Activated T-cell treated with anti-CD3 and anti-CD28 coated beads for 48 hours (primary cell): ENCODE data around the gene CARNS1.
A peak's percentile ranks its signal among the peaks of the same experiment; 100 is the strongest.
"Not testable (repeated sequence)": the region's sequence is repeated elsewhere in the genome, so short reads cannot be mapped to it uniquely, and the experiment has no call there.

Experiments
- DNase-seq: peaks from one replicate; pipeline ENCODE4 v3.0.0-alpha.2; 2020; ENCODE audit warnings: low read depth

CARNS1 gene

DNA sequence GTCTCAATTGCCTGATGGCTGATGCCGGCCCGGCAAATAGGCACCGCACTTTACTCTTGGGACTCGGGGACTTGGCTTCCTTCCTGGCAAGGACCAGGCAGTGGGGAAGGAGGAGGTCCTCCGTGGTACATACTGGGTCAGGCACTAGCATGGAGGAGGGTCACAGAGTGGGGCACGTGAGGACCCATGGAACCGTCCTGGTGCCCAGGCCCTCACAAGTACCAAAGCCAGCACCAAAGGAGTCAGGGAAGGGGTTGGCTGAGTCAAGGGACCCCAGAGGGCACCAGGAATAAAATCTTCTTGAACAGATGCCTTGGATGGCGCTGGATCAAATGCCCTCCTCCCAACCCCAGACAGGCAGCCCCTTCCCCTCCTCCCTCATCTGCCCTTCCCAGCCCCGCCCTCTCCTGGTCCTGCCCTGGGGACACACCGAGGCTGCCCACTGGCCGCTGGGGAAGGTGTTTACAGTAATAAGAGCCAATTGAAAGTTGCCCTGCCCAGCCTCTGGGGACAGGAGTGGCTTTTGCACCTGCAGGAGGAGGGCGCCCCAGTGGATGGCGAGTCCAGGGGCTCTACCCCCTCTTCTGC, 5.6 kb upstream of the CARNS1 start:
- no peak for DNase-seq

DNA sequence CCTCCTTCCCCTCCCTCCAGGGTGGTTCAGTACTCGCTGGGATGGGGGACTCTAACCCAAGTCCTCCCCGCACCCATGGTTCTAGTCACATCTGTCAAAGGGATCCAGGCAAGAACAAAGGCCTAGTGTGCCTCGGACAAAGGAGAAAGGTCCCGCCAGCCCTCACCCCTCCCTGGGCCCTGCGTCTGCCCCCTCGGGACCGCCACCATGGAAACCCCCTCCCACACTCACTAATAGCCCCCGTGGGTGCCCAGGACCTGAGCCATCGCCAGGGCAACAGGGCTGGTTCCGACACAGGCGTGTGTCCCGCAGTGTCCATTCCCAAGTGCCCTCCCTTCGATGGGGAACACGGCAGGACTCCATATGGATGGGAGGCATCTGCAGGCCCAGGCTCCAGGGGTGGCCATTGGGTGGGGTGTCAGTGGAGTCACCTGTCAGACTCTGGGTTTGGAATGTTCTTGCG, 5.1 kb upstream of the CARNS1 start:
- DNase-seq, result no peak

DNA sequence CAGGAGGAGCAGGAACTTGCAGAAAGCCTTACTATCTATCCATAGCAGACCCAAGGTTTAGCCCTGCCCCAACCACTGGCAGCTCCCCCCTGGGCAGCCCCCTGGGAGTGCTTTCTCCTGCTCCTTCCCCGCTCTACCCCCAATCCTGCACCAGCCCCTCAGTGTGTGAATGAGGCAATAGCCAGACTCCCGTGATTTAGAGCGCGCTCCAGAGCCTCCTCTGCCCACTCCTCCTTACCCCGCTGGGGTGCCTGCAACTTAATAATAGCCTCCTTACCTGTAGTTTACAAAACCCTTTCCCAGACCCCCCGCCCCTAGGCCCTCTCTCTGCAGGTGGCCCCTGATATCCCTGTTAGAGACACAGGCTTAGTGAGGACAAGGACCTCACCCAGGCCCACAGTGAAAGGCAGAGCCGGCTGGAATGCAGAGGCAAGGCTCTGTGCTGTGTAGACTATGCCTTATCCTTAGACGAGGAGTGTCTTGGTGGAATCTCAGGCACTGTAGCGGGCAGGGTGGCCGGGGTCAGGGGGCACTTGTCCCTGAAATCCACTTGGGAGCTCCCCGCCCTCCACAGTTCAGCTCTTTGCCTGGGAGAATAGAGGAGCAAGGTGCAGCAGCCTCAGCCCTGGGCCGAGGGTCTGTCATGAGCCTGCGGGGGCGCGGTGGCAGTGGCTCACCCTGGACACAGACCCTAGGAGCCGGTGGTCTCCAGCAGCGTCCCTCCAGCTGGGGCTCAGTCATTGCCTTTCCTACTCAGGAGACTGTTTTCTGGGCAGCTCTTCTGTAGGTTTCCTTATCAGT, 4.3 kb upstream of the CARNS1 start:
- no peak for DNase-seq

DNA sequence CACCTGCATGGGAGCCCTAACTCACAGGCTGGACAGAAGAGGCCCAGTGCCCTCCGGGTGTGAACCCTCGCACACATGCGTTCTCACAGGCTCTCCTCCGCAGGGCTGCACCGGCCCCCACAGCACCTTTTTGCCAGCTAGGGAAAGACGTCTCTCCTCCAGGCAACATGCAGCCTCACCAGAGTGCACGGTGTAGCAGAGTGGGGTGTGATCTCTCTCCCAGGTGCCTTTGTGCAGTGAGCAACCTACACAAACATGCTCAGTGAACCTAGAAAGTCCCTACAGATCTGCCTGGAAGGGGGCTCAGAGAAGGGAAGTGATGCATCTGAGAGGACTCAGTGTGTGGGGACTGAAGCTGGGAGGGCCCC, 3.7 kb upstream of the CARNS1 start:
- no peak for DNase-seq

DNA sequence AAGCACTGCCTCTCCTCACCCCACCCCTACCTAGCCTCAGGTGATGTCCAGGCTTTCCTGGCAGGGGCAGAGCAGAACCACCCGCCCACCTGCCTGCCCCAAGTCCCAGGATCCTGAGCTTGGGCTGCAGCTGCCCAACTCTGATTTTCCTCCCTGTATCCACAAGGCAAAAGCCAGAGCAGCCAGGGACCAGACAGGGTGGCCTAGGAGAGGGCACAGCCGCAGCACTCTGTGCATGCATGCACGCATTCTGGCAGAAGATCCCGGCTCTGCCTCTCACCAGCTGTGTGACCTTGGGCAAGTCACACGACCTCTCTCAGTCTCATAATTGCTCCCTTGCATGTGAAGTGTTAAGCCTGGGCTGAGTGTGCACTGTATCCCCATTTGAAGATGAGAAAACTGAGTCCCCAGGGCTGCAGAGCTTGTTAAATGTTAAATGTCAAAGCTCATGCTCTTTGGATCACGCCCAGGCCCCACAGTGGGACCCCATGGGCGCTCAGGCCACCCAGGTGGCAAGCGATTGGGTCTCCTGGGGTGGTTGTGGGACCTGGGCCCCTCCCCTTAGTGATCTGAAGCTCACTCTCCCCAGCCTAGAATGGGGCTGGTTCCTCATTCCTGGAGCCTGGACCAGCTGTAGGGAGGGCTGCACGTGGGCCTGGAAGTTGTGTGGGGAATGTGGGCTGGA, 2.8 kb upstream of the CARNS1 start:
- DNase-seq, result no peak

DNA sequence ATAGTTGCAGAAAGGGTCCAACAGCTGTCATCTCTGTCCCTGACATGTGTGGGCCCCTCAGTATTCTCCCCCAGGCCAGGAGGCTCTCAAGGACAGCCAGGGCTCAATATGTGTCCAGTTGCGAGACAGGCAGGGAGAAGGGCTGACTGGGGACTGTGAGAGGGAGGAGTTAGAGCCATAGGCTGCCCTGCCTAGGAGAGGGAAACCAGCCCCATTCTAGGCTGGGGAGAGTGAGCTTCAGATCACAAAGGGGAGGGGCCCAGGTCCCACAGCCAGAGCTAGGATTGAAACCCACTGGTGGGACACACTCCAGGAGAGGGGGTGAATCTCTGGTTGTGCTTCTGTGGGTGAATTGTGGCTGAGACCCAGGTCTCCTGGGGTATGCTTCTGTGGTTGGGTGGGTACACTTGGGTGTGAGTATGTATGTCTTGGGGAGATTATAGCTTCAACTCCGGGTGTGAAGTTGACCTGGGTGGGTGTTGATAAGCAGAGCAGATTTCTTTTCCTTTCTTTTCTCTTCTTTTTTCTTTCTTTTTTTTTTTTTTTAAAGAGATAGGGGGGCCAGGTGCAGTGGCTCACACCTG, 2.1 kb upstream of the CARNS1 start:
- DNase-seq, result no peak

DNA sequence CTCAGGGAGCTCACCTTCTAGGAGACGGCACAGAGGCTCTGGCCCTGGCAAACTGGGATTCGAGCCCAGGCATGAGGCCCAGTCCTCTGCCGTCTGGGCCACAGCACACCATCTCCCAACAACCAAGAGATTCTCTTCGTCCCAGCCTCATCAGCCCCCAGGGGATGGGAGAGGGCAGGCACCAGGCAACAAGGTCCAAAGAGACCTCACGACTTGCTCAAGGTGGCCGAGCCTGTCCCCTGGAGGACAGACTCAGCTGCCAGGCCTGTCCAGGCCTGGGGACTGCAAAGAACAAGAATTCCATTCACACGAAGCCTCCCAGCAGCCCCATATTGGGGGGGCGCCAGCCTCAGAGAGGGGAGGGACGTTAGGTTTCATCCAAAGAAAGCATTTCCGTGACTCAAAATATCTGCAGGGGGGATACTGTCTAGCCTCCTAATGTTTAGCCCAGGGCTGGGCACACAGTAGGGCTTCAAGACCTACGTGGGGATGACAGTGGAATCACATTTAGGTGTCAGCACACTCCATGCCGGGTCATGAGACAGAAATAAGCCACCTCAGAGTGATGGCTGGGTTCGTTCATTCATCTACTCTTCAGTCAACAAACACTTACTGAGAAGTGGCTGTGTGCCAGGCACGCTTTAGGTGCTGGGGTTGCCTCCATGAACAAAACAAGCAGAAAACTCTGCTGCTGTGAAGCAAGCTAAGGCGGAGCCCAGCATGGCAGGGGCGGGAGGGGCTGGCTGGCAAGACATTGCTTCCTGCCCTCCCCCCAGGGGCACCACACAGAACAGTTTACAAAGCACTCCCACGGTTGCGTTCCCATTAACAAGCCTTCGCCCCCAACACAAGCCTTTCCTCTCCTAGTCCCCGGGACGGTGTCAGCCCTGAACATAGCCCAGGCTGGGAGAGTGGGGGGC, 1.2 kb downstream of the CARNS1 start:
- no peak for DNase-seq

DNA sequence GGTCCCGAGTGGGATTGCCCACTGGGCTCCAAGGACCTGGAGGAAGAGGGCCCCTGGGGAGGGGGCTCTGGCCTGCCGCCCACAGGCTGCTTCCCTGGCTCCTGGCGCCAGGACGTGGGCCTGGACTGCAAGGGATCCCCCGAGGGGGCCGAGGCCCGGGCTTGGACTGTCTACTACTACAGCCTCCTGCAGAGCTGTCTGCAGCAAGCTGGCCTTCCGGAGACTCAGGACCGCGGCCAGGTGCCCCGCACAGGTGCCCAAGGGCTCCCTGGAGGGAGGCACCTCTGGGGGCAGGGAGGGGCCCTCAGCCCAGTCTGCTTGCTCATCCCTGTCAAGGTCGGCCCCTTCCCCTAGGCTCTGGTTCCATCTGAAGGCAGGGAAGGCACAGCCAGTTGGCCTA, 1.9 kb downstream of the CARNS1 start:
- no peak for DNase-seq

DNA sequence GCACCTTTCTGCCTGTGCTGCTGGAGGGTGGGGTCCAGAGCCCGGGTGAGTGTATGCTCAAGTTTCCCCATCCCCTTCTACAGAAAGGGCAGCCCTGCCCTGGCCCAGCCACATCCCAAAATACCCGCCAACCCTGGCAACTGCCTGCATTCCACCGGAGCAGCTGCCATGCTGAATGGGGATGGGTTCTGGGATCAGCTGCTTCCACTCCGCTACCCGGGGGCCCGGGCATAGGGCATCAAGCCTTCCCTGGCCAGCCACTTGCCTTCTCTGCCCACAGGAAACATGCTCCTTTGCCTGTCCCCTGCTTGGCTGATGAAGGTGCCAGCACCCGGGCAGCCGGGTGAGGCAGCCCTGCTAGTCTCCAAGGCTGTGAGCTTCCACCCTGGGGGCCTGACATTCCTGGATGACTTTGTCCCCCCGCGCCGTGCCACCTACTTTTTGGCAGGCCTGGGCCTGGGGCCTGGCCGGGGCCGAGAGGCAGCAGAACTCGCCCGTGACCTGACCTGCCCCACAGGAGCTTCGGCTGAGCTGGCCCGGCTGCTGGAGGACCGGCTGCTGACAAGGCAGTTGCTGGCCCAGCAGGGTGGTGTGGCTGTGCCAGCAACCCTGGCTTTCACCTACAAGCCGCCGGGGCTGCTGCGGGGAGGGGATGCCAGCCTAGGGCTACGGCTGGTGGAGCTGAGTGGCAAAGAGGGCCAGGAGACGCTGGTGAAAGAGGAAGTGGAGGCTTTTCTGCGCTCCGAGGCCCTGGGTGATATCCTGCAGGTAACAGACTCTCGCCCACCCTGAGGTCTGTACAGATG, 3.2 kb downstream of the CARNS1 start:
- no peak for DNase-seq

DNA sequence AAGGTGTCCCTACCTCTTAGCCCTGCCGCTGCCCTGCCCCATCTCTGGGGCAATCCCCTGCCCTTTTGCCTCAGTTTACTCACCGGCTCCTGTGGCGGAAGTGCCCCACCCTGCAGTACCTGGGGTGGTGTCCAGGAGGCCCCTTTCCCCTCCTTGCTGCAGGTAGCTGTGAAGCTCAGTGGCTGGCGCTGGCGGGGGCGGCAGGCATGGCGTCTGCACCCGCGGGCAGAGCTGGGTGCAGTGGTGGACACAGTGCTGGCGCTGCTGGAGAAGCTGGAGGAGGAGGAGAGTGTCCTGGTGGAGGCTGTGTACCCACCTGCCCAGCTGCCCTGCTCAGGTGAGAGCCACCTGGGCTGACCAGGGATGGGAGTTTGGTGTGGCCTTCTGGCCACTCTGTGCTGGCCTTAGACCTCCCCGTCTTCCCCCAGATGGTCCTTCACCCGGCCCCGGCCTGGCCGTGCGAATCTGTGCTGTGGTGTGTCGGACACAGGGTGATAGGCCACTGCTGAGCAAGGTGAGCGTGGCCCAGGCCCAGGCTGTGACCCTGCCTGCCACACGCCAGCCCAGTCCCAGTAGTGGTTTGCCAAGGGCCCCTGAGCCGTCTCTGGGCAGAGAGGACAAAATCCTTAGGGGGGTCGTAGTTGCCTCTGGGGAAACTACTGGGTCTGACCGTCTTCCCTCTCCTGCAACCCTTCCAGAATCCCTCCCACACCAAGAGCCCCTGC, 4.0 kb downstream of the CARNS1 start:
- no peak for DNase-seq

DNA sequence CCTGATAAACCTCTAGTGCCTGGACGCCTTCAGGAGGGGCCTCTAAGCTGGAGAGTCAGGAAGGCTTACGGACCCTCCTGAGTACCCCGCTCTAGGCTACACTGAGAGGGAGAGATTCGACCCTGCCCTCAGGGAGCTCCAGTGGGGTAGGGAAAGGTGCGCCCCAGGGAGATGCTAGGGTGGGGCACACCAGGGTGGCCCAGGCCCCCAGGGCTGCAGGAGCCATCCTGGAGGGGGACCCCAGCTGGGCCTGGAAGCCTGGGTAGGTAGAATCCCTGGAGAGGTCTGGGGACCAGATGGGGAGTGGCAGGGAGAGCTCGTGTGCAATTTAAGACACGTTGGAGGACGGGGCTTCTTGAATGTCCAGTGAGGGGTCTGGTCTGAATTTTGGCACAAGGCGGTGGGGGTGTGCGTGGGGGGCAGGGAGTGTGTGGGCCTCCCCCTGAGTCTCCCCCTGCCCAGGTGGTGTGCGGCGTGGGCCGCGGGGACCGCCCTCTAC, 4.7 kb downstream of the CARNS1 start:
- DNase-seq, result no peak

DNA sequence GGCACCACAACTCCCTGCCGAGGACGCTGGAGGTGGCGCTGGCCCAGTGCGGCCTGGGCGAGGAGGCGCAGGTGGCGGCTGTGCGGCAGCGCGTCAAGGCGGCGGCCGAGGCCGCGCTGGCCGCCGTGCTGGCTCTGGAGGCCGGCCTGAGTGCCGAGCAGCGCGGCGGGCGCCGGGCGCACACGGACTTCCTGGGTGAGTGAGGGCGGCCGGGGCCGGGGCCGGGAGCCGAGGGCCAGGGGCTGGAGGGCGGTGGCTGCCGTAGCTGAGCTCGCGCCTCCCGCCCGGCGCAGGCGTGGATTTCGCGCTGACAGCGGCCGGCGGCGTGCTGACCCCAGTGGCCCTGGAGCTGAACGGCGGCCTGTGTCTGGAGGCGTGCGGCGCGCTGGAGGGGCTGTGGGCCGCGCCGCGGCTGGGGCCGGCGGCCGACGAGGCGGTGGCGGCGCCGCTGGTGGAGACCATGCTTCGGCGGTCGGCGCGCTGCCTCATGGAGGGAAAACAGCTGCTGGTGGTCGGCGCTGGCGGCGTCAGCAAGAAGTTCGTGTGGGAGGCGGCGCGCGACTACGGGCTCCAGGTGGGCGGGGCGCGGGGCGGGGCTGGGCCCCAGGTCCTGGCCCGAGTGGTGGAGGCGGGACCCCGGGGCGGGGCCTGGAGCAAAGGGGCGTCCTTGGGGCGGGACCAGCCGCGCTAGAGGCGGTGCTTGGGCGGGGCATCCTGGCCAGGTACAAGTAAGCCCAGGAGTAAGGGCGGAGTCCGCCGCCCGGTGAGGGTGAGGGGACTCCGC, 5.4 kb downstream of the CARNS1 start:
- peak; percentile 99 for DNase-seq

DNA sequence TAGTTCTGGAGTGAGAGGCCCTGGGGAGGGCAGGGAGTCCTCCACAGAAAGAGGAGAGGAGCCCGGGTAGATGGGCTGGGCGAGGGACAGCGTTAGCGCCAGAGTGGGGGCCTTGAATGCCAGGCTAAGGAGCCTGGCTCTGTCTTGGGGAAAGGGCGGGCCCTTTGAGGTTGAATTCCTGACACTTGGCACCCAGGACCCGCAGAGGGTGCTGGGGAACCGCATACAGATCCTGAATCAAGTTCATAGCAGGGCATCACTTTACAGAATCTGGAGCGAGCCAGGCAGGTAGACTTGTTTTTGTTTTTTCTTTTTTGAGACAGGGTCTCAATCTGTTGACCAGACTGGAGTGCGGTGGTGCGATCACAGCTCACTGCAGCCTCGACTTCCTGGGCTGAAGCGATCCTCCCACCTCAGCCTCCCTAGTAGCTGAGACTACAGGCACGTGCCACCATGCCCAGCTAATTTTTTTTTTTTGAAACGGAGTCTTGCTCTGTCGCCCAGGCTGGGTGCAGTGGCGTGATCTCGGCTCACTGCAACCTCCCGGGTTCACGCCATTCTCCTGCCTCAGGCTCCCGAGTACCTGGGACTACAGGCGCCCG, 6.1 kb downstream of the CARNS1 start:
- DNase-seq, result no peak

DNA sequence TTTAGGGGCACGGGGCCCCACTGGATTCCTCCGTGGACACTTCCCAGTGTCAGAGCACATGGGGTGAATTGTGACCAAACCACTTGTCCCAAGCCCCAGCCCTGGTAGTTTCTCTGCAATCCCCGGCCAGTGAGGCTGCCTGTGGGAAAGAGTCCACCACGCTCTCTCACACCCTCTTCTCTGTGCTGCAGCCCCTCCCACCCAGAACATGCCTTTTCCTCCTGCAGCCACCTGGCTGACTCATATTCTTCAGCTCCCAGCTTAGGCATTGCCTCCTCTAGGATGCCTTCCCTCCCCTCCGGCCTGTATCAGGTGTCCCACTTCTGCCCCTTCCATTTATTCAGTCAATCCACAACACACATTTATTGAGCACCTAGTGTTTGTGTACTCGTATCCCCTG, 7.4 kb downstream of the CARNS1 start:
- DNase-seq, result no peak

DNA sequence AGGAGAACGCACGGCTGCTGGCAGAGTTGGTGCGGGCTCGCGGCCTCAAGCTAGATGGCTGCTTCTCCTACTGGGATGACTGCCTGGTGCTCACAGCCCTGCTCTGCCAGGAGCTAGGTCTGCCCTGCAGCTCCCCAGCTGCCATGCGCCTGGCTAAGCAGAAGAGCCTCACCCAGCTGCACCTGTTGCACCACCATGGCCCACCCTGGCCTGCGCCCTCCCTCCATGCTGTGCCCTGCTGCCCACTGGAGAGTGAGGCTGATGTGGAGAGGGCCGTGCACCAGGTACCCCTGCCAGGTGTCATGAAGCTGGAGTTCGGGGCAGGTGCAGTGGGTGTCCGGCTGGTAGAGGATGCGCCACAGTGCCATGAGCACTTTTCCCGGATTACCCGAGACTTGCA, 8.0 kb downstream of the CARNS1 start:
- DNase-seq, result no peak

DNA sequence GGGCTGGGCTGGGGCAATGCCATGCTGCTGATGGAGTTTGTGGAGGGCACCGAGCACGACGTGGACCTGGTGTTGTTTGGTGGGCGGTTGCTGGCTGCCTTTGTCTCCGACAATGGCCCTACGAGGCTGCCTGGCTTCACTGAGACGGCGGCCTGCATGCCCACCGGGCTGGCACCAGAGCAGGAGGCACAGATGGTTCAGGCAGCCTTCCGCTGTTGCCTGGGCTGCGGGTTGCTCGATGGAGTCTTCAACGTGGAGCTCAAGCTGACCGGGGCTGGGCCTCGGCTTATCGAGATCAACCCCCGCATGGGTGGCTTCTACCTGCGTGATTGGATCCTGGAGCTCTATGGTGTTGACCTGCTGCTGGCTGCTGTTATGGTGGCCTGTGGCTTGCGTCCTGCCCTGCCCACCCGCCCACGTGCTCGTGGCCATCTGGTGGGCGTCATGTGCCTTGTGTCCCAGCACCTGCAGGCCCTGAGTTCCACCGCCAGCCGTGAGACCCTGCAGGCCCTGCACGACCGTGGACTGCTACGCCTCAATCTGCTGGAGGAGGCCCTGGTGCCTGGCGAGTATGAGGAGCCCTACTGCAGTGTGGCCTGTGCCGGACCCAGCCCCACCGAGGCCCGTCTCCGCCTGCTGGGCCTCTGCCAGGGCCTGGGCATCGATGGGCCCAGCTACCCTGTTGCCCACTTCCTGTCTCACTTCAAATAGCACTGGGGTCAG, 8.6 kb downstream of the CARNS1 start:
- no peak for DNase-seq

DNA sequence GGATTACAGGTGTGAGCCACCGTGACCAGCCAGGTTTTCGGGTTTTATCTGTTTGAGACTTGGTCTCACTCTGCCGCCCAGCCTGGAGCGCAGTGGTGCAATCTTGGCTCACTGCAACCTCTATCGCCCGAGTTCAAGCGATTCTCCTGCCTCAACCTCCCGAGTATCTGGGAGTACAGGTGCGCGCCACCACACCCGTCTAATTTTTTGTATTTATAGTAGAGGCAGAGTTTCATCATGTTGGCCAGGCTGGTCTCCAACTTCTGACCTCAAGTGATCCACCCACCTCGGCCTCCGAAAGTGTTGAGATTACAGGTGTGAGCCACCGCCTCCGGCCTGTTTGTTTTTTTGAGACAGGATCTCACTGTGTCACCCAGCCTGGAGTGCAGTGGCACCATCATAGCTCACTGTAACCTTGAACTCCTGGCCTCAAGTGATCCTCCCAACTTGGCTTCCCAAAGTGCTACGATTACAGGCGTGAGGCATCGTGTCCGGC, 11.9 kb downstream of the CARNS1 start:
- not testable (repeated sequence) for DNase-seq
